Thyroid gland (tissue), 4 donors: ENCODE results near the gene UBL5.

Source experiments
- POLR2A ChIP-seq, 2 donors: fragments of 450-650 bp; IDR thresholded peaks; one replicate each; pipeline ENCODE4 v1.6.1; 2017; ENCODE audit warnings: antibody characterized with exemption in 2 of 2, mild to moderate bottlenecking in 2 of 2, moderate library complexity in 1 of 2
- TF ChIP-seq, protein P1 (sequence below), 6 experiments: fragments of 200-600 bp in 3 of 6; fragments of 450-650 bp in 3 of 6; sonication (generic) in 3 of 6; IDR thresholded peaks; one replicate each; pipeline ENCODE4 v1.5.1; 2016 to 2019; ENCODE audit warnings: antibody characterized with exemption in 6 of 6, mild to moderate bottlenecking in 2 of 6, inconsistent platforms in 1 of 6, moderate library complexity in 1 of 6

DNA sequence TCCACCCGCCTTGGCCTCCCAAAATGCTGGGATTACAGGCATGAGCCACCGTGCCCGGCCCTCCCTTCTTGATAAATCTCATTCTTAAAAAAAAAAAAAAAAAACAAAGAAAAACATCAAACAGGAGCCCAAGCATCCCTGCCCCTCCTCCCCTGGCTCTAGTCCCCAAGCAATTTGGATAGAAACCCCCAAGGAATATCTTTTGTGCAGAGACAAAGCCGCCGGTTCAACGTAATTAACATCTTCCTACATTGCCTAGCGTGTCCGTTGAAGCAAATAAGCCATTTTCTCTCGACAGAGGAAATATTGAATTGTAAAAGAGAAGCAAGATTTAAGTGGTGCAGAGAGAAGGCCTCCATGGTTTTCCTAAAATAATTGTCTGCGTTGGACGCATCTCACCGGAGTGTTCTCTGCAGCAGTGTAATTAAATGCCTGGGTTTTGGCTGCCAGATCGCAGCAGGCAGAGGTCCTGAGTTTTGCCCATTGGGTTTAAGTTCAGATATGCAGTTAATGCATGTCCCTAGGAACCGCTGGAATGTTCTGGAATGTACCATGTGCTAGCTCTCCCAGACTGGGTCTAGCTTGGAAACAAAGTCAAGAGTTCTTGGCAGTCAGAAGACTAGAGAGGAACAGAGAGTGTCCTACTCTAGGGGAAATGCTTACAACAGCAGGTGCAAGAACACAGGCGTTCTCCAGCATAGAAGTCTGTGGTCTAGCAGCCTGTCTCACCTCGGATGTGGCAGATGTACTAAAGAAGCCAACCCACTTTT, 38.2 kb downstream of the UBL5 start:
- no peak for TF ChIP-seq POLR2A (IDR thresholded peaks at IDR 0.05)
- TF ChIP-seq, protein P1, sequence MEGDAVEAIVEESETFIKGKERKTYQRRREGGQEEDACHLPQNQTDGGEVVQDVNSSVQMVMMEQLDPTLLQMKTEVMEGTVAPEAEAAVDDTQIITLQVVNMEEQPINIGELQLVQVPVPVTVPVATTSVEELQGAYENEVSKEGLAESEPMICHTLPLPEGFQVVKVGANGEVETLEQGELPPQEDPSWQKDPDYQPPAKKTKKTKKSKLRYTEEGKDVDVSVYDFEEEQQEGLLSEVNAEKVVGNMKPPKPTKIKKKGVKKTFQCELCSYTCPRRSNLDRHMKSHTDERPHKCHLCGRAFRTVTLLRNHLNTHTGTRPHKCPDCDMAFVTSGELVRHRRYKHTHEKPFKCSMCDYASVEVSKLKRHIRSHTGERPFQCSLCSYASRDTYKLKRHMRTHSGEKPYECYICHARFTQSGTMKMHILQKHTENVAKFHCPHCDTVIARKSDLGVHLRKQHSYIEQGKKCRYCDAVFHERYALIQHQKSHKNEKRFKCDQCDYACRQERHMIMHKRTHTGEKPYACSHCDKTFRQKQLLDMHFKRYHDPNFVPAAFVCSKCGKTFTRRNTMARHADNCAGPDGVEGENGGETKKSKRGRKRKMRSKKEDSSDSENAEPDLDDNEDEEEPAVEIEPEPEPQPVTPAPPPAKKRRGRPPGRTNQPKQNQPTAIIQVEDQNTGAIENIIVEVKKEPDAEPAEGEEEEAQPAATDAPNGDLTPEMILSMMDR (IDR thresholded peaks at IDR 0.05) = no peak
